HG03039 (cell line): ENCODE measurements around the gene ATAD3B.
"Not testable (repeated sequence)": the region's sequence is repeated elsewhere in the genome, so short reads cannot be mapped to it uniquely, and the experiment has no call there.

Experiments used
- ATAC-seq: cut with Tn5 transposase; IDR thresholded peaks from one replicate; pipeline ENCODE4 v1.9.1; 2021; ENCODE audit warnings: mild to moderate bottlenecking, moderate library complexity; ENCODE audit not compliant: unreplicated experiment

The ATAD3B gene

DNA sequence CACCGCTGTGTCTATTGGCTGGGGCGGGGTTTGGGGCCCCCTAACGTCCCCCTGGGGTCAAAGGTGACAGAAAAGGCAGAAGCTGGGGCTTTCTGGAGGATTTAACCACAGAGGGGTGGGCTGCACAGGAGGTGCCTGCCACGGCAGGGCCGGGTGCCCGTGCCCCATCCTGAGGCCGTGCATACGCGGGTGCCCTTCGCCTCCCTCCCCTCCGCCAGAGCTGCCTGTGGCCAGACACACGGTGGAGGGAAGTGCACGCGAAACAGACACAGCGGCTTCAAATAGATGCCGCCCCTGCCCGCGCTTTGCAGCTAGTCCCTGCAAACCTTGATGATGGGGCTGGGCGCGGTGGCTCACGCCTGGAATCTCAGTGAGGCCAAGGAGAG lies 37.9 kb downstream of the ATAD3B start:
- ATAC-seq: not testable (repeated sequence)

DNA sequence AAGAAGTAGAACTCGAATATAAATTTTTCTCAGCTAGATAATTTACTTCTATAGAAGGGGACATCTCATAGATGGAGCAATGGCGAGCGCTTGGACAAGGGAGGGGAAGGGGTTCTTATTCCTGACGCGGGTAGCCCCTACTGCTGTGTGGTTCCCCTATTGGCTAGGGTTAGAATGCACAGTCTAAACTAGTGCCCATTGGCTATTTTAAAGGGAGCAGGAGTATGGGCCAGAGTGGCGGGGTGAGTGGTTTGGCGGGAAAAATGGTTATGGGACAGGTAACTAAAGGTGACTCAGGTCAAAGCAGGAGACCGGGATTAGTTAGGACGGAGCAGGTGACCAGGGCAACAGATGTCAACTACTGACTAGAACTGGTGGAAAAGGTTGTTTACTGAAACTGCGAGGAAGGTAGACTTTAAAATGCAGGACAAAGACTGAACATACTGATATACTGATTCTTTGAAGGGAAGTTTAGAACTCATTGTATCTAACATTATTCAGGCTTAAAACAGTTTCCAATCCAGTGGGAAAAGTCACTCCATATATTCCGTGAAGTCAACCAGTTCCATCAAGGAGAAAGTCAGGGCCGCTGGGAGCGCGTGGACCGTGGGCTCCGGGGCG lies 39.5 kb downstream of the ATAD3B start:
- ATAC-seq: no peak

DNA sequence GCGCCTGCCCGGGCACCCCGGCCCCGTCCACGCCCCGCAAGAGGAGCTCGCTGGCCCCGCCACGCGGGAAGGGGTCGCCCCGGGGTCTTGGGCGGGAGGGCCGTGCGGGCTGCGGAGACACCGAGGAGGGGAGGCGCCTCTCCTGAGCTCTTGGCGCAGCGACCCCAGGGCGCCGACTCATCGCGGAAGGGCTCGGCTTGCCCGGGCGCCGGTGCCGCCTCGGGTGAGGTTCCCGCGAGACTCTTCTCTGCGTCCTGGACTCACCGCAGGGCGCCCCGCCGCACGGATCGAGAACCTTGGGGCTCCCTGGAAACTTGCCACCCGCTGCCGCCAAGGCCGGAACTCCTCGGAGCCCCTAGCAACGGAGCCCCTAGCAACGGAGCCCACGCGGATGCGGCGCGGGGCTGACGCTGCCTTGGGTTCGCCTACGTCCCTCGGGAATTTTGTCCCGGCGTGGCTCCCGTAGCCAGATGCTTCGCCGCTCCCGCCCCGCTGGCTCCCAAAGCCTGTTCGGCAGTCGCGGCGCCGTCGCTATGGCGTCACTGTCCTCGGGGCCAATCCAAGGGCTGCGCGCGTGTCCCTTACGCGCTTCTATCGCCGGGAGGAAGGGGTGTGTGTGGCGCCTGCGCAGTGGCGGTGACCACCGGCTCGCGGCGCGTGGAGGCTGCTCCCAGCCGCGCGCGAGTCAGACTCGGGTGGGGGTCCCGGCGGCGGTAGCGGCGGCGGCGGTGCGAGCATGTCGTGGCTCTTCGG lies 40.1 kb downstream of the ATAD3B start, which contains the start of gene ATAD3A:
ATAD3A (plus strand) TSS at position 630 of the 753 bp plus-strand sequence; CDS start at position 737, 107 bp downstream.
- ATAC-seq: peak; percentile 77

DNA sequence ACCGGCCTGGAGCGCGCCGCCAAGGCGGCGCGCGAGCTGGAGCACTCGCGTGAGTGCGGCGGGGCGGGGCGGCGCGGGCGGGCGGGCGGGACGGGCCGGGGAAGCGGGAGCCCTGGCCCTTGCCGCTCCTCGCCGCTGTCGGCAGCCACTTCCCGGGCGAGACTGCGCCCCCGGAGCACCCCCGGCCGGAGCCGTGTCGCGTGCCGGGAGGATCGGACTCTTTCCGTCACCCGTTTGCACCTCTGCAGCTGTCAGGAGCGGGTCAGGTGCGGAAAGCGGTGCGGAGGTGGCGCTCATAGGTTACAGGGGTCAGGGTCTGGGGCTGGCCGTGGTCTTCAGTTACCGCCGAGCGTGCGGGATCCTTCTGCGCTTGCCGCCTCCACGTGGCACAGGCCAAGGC lies 40.9 kb downstream of the ATAD3B start:
- not testable (repeated sequence) for ATAC-seq

DNA sequence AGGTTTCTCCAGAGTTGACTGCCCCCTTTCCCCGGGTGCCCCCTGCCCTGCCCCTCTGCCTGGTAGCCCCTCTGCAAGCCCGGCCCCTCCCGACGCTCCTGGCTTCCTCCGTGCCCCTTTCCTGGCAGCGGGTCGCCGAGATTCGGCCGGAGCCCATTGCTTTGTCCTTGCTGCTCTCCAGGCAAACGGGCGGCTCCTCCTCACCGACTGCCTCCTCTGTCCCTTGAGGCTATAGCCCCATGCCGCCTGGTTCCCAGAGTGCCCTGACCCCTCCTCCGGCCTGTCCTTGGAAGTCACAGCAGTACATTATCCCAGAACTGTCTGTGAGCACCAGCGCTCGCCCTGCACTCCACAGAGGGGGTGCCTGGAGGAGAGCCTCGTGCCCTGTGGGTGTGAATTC lies 42.1 kb downstream of the ATAD3B start:
- ATAC-seq: not testable (repeated sequence)

DNA sequence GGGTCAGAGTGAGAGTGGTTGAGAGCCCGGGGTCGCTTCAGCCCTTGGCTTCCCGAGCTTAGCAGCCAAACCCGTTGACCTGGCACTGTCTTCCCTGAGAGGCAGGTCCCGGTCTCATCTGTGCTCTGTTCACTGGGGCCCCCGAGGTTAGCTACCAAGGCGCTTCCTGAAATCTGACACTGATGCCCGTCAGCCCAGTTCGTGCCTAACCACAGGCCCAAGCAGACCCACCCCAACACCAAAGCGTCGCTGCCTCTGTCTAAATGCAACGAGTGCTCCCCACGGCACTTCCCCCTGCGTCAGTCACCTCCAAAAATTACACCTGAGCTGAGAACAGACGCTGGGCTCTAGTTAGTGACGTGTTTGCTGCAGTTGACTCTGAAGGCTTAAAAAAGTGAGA lies 42.8 kb downstream of the ATAD3B start:
- ATAC-seq: not testable (repeated sequence)

DNA sequence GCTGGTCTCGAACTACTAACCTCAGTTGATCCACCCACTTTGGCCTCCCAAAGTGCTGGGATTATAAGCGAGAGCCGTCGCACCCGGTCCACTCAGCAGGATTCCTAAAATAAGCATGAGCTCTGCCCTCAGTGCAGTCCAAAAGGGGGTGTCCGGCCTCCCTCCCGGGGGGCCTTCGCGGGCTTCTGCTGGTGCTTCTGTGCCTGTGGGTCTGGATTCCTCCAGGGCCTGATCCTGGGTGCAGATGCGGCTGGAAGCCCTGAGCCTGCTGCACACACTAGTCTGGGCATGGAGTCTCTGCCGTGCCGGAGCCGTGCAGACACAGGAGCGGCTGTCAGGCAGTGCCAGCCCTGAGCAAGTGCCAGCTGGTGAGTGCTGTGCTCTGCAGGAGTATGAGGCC lies 45.4 kb downstream of the ATAD3B start:
- ATAC-seq: not testable (repeated sequence)

DNA sequence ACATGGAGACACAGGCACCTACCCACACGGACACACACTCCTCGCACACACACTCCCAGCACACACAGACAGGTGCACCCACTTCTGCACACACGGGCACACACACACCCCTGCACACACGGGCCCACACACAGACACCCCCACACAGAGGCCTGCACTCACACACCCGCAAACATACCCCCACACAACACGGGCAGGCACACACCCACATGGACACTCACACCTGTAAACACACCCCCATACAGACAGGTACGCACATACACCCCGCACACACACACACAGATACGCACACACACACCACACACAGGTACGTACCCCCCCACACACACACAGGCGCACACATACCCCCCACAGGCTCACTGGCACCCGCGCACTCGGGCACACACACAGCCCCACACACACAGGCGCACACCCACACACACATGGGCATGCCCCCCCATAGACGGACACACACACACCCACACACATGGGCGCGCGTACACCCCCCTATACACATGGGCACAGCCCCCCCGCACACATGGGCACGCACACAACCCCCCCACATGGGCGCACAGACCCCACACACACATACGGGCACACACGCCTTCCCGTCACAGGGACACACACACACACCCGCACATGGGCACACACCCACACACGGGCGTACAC lies 46.5 kb downstream of the ATAD3B start:
- no peak for ATAC-seq

DNA sequence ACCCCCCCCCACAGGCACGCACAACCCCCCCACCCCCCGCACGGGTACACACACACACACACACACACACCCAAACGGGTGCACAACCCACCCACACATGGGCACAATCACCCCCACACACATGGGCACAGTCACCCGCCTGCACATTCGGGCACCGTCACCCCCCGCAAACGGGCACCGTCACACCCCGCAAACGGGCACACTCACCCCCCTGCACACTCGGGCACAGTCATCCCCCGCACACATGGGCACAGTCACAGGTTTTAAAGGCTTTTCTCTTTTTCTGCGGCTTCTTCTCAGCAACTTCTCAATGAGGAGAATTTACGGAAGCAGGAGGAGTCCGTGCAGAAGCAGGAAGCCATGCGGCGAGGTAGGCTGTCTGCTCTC lies 47.0 kb downstream of the ATAD3B start:
- ATAC-seq: not testable (repeated sequence)

DNA sequence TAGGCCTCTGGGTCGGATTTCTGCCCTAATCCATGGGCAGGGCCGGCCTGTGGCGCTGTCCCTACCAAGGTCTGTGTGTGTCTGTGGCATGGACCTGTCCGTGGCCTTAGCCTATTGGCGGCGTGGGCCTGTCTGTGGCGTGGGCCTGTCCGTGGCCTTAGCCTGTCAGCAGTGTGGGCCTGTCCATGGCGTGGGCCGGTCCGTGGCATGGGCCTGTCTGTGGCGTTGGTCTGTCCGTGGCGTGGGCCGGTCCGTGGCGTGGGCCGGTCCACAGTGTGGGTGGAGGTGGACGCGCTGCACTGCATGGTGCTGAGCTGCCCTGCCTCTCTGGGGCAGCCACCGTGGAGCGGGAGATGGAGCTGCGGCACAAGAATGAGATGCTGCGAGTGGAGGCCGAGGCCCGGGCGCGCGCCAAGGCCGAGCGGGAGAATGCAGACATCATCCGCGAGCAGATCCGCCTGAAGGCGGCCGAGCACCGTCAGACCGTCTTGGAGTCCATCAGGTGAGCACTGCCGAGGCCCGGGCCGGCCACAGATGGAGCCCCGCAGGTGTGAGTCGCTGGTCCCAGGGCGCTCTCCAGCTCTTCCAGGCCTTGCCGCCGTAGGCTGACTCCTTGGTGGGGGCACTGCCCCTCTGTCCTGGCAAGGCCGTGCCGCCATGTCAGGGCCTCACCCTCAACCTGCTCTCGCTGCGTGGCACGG lies 48.4 kb downstream of the ATAD3B start:
- ATAC-seq: not testable (repeated sequence)

DNA sequence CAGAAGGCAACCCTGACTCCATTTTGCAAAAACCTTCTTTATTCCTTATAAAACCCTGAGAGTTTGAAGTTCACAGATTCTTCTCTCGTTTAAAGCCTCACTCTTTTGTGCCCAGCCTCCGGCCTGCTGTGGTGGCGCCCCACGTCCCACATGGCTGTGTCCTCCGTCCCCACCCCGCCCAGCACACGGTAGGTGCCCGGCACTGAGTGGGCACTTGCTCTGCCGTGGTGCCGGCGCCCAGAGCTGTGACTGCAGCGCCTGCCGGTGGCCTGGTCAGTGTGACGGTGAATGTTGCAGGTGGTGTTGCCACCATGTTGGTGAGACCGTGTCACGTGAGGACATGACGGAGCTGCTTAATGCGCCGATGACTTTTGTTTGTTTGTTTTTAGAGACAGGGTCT lies 49.8 kb downstream of the ATAD3B start:
- no peak for ATAC-seq

DNA sequence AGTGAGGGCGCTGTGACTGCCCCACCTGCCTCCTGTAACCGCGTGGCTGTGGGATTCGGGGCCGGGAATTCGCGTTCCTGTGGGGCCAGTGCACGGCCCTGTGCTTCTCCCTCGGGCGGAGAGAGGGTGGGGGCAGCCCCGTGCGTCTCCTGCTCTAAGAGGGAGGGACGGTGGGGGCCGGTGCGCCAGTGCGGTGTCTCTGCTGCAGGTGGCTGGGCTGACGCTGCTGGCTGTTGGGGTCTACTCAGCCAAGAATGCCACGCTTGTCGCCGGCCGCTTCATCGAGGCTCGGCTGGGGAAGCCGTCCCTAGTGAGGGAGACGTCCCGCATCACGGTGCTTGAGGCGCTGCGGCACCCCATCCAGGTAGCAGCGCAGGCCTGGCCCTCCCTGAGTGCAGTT lies 51.0 kb downstream of the ATAD3B start:
- ATAC-seq: not testable (repeated sequence)

DNA sequence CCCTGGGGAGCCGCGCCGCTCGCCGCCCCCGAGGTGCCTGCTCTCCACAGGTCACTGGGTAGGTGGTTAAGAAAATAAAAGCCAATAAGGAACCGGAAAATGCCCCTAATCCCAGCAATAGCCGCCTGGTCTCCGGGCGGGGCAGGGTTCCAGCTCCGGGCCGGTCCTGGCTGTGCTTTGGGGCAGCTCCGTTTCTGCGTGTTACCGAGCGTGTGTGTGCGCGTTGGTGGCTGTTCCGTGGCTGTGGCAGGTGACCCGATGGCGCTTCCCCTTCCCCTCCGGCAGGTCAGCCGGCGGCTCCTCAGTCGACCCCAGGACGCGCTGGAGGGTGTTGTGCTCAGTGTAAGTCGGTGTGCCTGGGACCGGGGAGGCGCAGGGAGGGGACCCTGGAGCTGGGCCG lies 51.7 kb downstream of the ATAD3B start:
- not testable (repeated sequence) for ATAC-seq

DNA sequence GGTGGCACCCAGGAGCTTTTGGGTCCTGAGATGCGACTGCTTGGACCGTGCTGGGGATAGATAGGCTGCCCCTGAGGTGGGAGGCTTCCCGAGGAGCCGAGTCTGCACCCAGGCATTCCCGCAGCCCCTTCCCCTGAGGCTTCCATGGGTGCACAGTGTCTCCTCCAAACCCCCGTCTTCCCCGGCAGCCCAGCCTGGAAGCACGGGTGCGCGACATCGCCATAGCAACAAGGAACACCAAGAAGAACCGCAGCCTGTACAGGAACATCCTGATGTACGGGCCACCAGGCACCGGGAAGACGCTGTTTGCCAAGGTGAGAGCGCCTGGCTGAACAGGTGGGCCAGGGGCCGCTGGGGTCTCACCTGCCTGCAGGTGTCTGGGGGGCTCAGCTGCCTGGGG lies 52.1 kb downstream of the ATAD3B start:
- ATAC-seq: not testable (repeated sequence)

DNA sequence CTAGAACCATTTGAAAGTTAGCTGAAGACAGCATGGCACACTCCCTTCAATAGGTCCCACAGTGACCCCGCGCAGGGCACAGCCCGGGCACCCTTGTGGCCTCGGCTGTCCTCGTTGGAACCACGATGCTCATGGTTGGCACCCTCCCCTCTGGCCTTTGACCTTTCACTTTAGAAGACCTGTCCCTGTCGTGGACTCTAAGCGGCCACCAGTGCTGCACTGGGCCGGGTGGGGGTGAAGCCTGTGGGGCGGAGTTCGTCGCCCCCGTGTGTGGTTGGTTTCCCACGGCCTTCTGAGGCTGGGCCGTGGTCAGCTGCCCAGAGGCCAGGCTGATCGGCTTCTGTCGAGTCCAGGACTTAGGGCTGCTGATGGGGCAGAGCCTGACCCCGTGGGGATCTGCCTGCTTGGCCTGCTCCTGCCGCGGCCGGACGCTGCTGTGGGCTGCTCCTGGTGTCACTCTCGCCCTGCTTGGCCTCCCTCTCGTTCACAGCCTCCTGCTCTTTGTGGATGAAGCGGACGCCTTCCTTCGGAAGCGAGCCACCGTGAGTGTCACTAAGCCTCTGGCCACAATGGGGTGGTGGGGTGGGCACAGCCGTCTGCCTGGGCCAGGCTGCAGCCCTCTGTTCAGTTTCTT lies 53.3 kb downstream of the ATAD3B start:
- not testable (repeated sequence) for ATAC-seq

DNA sequence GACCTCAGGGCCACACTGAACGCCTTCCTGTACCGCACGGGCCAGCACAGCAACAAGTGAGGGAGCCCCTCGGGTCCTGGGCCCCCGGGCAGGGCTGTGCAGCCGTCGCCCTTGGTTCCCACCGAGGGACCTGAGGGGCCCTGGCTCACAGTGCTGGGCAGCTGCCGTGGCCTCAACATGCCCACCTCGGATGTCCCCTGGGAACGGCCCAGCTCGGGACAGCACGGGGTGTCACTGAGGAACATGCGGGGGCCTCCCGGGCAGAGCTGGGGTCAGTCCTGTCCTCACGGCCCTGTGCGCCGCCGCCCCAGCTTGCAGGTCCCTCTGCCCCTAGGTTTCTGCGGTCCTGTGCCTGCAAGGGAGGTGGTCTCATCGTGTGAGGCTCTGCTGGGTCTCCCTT lies 54.9 kb downstream of the ATAD3B start:
- ATAC-seq: not testable (repeated sequence)

DNA sequence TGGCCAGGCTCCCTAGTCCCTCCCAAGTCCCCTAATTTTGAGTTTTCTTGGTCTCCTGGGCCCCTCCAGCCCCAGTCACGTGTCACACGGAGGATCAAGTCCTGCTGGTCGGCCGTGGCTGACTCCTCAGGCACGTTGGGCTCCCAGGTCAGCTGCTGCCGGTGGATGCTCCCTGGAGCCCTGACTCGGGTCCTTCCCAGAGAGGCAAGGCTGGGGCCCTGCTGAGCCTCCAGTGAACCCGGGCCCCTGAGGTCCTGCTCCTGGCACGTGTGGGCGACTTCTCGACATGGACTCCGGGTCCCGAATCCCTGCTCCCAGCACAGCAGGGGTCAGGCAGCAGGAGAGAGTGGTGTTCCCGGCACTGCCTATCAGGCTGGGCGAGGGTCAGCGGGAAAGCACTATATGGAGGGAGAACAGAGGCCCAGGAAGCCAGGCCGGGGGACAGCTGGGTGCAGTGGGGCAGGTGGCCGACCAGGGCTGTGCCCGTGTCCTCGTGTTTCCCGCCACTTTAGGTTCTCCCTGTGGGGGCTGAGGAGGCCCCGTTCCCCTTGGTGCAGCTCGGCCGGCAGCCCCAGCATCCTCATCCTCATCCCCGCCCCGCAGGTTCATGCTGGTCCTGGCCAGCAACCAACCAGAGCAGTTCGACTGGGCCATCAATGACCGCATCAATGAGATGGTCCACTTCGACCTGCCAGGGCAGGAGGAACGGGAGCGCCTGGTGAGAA lies 55.7 kb downstream of the ATAD3B start:
- ATAC-seq: no peak

DNA sequence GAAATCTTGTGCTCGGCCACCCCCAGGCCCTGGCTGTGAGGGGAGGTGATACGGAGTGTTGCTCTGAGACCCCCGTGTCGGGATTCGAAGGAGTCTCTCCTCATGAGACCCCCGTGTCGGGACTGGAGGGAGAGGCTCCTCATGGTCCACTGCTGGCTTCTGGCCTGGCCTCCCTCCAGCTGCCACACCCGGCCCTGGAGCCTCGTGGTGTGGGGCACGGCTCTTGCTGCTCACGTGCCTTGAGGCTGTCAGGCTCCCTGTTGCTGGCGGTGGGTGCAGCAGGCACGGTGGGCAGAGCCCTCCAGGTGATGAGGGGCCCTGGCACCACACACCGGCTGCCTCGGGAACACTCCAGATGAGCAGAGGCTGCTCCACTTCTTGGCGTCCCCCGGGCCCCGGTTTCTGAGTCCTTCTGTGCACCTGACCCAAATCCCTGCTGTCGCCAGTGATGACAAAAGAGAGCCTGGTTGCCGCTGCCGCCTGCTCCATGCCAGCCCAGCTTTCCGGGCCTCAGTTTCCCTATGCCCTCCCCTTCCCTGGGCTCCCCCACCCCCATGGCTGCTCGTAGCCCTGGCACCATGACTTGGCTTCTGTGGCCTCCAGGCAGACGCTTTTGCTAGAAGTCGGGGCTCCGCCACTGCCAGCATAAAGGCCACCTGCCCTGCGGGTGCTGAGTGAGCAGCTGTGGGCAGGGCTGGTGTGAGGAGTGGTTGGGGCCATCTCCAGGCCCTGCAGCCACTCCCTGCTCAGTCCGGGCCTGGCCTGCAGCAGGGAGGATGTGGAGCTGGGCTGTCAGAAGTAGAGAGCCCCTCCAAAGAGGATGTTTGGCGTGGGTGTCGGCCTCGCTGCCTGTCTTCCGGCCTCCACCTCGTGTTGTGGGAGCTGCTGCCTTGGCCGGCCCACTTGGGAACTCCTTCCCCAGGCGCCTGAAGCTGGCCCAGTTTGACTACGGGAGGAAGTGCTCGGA lies 57.0 kb downstream of the ATAD3B start:
- ATAC-seq: no peak

DNA sequence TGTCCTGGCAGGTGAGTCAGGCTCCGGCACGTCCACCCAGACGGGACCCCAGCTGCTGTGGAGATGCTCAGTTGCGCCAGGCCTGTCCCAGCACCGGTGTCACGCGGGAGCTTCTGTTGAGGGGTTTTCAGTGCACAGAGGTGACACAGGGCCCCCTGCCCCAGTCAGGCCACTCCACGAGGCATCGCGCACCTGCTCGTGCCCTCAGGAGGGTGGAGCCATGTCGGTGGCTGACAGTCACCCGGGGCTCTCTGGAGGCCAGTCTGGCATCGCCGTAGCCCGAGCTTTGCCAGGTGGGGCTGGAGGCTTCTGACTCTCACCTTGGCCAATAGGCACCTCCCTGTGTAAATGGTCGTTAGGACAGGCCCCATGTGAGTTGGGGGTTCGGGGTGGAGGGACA lies 57.8 kb downstream of the ATAD3B start:
- ATAC-seq: no peak
